ENCODE measurements around the gene SLC49A4.

SLC49A4 gene

DNA sequence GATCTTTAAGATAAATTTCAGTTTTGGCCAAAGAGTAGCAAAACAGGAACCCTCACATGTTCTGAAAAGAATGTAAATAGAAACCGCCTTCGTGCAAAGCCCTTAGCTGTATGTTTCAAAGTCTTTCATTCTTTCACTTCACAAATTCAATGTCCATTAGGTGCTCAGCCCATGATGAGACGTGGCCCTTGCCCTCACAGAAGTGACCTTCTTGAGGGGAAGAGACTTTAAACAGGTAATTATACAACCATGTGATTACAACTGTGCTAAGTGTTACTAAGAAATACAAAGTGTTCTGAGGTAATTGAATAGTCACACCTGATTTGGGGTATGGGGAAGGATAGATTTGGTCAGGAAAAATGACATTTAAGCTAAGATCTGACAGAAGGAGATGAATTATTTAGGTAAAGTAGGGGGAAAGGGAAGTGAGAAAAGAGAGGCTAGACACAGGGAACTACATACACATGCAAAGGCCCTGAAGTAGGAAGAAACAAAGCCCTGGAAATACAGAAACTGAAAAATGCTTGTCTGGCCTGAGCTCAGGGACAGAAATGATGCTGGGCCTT is 20.8 kb upstream of the SLC49A4 start:
- Histone ChIP-seq H3K9ac (ENCODE audit: insufficient read length, low read depth) (no peak overlapping the region), H3K27me3 (ENCODE audit: insufficient read depth, insufficient read length) (no peaks in the 10 kb centered on the region), H3K9me3 (ENCODE audit: insufficient read depth, low read length) (no peaks in the 10 kb centered on the region), H3K4me1 (ENCODE audit: insufficient read depth, insufficient read length) (no peaks in the 10 kb centered on the region), H3K36me3 (ENCODE audit: insufficient read depth, insufficient read length, low read length) (no peaks in the 10 kb centered on the region), H3K4me3 (ENCODE audit: insufficient read length, low read depth) (no peak overlapping the region)
- no peak for DNase-seq (ENCODE audit: low read depth, low spot score)
- TF ChIP-seq ZNF274 (IDR thresholded peaks at IDR 0.05; ENCODE audit: low read depth, low read length) (no peak), YY1 (IDR thresholded peaks at IDR 0.05; ENCODE audit: insufficient read depth, insufficient read length) (no peak)

DNA sequence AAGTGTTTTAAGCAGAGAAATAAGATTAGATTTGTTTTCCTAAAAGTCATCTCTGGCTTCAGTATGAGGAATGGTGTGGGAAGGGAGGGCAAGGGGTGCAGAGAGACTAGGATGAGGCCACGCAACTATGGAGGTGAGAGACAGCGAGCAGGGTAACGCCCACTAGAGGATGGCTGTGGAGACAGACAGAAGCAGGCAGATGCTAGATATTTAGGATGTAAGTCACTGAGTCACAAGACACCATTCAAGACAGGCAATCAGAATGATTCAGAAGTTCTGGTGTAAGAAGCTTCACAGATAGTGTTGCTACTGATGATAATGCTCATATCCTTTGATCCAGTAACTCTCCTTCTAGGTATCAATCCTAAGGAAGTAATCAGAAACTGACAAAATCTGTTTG is 20.3 kb upstream of the SLC49A4 start:
- H3K4me3 ChIP-seq (ENCODE audit: insufficient read length, low read depth) = no peak overlapping the region
- TF ChIP-seq ZNF274 (IDR thresholded peaks at IDR 0.05; ENCODE audit: low read depth, low read length) = no peak
- TF ChIP-seq YY1 (IDR thresholded peaks at IDR 0.05; ENCODE audit: insufficient read depth, insufficient read length) = no peak
- no peak for TF ChIP-seq SUZ12 (IDR thresholded peaks at IDR 0.05; ENCODE audit: extremely low read depth, insufficient read depth, insufficient read length)
- no peaks in the 10 kb centered on the region for H3K27me3 ChIP-seq (ENCODE audit: insufficient read depth, insufficient read length)
- no peaks in the 10 kb centered on the region for H3K4me1 ChIP-seq (ENCODE audit: insufficient read depth, insufficient read length)
- no peak for DNase-seq (ENCODE audit: low read depth, low spot score)
- no peaks in the 10 kb centered on the region for H3K36me3 ChIP-seq (ENCODE audit: insufficient read depth, insufficient read length, low read length)
- no peak overlapping the region for H3K9ac ChIP-seq (ENCODE audit: insufficient read length, low read depth)
- H3K9me3 ChIP-seq (ENCODE audit: insufficient read depth, low read length) = no peaks in the 10 kb centered on the region

DNA sequence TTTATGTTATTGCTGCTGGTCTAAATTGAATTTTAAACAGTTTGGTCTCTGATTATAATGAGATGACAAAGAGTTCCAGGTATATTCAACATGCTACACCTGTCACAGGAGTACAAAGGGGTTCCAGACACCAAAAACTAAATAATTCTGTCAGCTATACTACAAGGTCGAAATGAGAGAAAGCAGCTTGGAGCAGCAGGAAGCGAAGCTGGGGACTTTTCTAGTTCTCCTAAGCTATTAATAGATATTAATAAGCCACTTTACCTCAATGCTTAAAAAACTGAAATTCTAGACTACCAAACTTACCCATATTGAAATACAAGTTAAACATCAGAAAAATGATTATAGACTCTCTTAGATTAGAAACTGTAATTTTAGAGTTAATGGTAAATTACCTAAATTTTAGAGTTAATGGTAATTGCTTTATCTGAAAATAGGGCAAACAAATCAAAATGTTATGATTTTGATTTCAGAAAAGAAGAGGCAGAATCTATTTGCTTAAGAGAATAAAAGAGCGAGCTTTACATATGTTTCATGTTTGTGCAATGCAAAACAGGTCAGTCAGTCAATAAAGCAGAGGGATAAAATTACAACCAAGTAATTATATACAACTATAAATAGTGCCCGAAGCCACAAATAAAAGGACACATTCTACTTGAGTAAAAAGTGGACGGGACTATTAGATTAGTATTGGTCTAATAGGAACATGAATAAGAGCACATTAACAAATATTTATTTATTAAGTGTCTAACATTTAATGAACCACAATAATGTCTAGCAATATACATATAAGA is 18.0 kb upstream of the SLC49A4 start:
- no peaks in the 10 kb centered on the region for H3K27me3 ChIP-seq (ENCODE audit: insufficient read depth, insufficient read length)
- H3K9ac ChIP-seq (ENCODE audit: insufficient read length, low read depth) = no peak overlapping the region
- H3K36me3 ChIP-seq (ENCODE audit: insufficient read depth, insufficient read length, low read length) = no peaks in the 10 kb centered on the region
- H3K4me1 ChIP-seq (ENCODE audit: insufficient read depth, insufficient read length) = no peaks in the 10 kb centered on the region
- TF ChIP-seq SUZ12 (IDR thresholded peaks at IDR 0.05; ENCODE audit: extremely low read depth, insufficient read depth, insufficient read length) (no peak), ZNF274 (IDR thresholded peaks at IDR 0.05; ENCODE audit: low read depth, low read length) (no peak), YY1 (IDR thresholded peaks at IDR 0.05; ENCODE audit: insufficient read depth, insufficient read length) (no peak)
- no peak overlapping the region for H3K4me3 ChIP-seq (ENCODE audit: insufficient read length, low read depth)
- H3K9me3 ChIP-seq (ENCODE audit: insufficient read depth, low read length) = peaks cover 7% of the 10 kb centered on the region
- no peak for DNase-seq (ENCODE audit: low read depth, low spot score)

DNA sequence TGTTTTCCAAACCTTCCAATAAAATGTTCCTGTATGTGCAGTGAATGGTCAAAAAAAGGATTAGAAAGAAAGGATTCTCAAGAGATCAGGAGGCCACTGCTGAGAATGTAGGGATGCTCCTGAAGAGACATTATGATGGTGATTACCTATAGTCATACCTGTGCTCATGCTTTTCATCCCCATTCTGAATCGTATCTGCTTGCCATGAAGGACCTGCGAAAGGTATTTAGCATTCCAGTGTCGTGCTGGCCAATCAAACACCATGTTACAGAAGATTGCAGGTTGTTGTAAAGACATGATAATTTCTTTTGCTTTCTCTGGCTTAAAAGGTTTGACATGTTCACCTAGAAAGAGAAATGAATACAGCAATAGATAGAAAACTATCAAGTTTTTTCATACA is 17.3 kb upstream of the SLC49A4 start:
- DNase-seq (ENCODE audit: low read depth, low spot score) = no peak
- no peaks in the 10 kb centered on the region for H3K36me3 ChIP-seq (ENCODE audit: insufficient read depth, insufficient read length, low read length)
- no peaks in the 10 kb centered on the region for H3K4me1 ChIP-seq (ENCODE audit: insufficient read depth, insufficient read length)

DNA sequence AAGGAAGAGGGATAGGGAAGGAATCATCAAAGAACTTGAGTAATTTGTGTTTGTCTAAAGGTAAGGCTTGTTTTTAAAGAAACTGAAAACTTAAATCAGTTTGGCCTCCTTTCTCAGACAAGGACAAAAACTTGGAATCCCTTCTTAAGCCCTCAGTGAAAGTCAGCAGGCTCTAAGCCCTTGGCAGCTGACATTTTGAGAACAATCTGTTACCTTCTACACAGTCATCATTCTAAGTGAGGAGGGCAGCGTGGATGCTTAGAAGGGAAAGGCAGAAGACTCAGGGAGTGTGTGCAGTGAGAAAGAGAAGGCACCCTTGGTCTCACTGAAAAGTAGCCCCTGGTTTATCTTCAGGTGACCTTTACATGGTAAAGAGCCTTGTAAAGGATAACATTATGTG is 12.1 kb upstream of the SLC49A4 start:
- no peaks in the 10 kb centered on the region for H3K4me1 ChIP-seq (ENCODE audit: insufficient read depth, insufficient read length)
- no peak for TF ChIP-seq ZNF274 (IDR thresholded peaks at IDR 0.05; ENCODE audit: low read depth, low read length)
- TF ChIP-seq YY1 (IDR thresholded peaks at IDR 0.05; ENCODE audit: insufficient read depth, insufficient read length) = no peak
- TF ChIP-seq SUZ12 (IDR thresholded peaks at IDR 0.05; ENCODE audit: extremely low read depth, insufficient read depth, insufficient read length) = no peak

More for the DNA sequence above, 17.3 kb upstream of the SLC49A4 start:
- Histone ChIP-seq H3K4me3 (ENCODE audit: insufficient read length, low read depth) (no peak overlapping the region), H3K9me3 (ENCODE audit: insufficient read depth, low read length) (peaks cover 10% of the 10 kb centered on the region), H3K27me3 (ENCODE audit: insufficient read depth, insufficient read length) (no peaks in the 10 kb centered on the region), H3K9ac (ENCODE audit: insufficient read length, low read depth) (no peak overlapping the region)
- TF ChIP-seq SUZ12 (IDR thresholded peaks at IDR 0.05; ENCODE audit: extremely low read depth, insufficient read depth, insufficient read length) (no peak), YY1 (IDR thresholded peaks at IDR 0.05; ENCODE audit: insufficient read depth, insufficient read length) (no peak), ZNF274 (IDR thresholded peaks at IDR 0.05; ENCODE audit: low read depth, low read length) (no peak)

DNA sequence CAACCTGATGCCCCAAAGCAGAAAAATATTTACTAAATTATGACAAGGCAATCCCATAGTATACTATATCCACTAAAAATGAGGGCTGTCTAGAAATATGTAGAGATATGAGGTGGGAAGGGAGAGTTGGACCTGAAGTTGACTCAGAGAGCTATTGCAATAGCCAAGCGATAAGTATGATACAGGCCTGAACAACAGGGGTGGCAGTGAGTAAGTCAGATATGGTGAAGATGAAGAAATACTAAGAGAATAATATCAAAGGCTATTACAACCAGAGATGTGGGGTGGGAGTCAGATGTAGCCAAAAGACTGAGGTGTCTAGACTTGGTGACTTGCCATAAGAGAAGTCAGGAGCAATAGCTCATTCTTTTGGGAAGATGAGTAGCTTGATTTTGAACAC is 10.4 kb upstream of the SLC49A4 start:
- H3K9me3 ChIP-seq (ENCODE audit: insufficient read depth, low read length) = peaks cover 10% of the 10 kb centered on the region
- H3K27me3 ChIP-seq (ENCODE audit: insufficient read depth, insufficient read length) = no peaks in the 10 kb centered on the region
- H3K9ac ChIP-seq (ENCODE audit: insufficient read length, low read depth) = no peak overlapping the region
- TF ChIP-seq ZNF274 (IDR thresholded peaks at IDR 0.05; ENCODE audit: low read depth, low read length) = no peak
- no peak for DNase-seq (ENCODE audit: low read depth, low spot score)
- H3K4me1 ChIP-seq (ENCODE audit: insufficient read depth, insufficient read length) = no peaks in the 10 kb centered on the region
- no peaks in the 10 kb centered on the region for H3K36me3 ChIP-seq (ENCODE audit: insufficient read depth, insufficient read length, low read length)
- no peak overlapping the region for H3K4me3 ChIP-seq (ENCODE audit: insufficient read length, low read depth)

More for the DNA sequence above, 12.1 kb upstream of the SLC49A4 start:
- Histone ChIP-seq H3K9ac (ENCODE audit: insufficient read length, low read depth) (no peak overlapping the region), H3K9me3 (ENCODE audit: insufficient read depth, low read length) (peaks cover 10% of the 10 kb centered on the region), H3K4me3 (ENCODE audit: insufficient read length, low read depth) (no peak overlapping the region), H3K36me3 (ENCODE audit: insufficient read depth, insufficient read length, low read length) (no peaks in the 10 kb centered on the region), H3K27me3 (ENCODE audit: insufficient read depth, insufficient read length) (no peaks in the 10 kb centered on the region)
- no peak for DNase-seq (ENCODE audit: low read depth, low spot score)

DNA sequence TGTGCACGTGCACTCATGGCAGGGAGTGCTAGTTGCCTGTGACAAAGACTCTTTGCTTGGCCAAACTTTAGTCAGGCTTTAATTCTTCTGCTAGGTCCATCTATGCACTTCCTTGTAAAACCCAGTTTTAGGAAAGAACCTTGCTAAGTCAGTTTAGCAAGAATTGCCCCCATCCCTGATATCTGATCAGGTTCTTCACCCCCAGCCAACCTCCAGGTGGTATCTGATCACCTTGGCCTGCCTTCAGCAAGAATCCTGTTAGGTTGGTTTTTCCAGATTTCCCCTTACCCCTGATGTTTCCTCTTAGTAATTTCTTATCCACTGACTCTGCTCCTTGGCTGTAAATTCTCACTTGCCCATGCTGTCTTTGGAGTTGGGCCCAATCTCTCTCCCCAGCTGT is 9.6 kb upstream of the SLC49A4 start:
- TF ChIP-seq ZNF274 (IDR thresholded peaks at IDR 0.05; ENCODE audit: low read depth, low read length) = no peak
- TF ChIP-seq SUZ12 (IDR thresholded peaks at IDR 0.05; ENCODE audit: extremely low read depth, insufficient read depth, insufficient read length) = no peak
- no peak for TF ChIP-seq YY1 (IDR thresholded peaks at IDR 0.05; ENCODE audit: insufficient read depth, insufficient read length)
- no peak overlapping the region for H3K9ac ChIP-seq (ENCODE audit: insufficient read length, low read depth)
- DNase-seq (ENCODE audit: low read depth, low spot score) = no peak
- H3K4me3 ChIP-seq (ENCODE audit: insufficient read length, low read depth) = no peak overlapping the region
- no peaks in the 10 kb centered on the region for H3K27me3 ChIP-seq (ENCODE audit: insufficient read depth, insufficient read length)
- peaks cover 10% of the 10 kb centered on the region for H3K9me3 ChIP-seq (ENCODE audit: insufficient read depth, low read length)
- no peaks in the 10 kb centered on the region for H3K36me3 ChIP-seq (ENCODE audit: insufficient read depth, insufficient read length, low read length)
- no peaks in the 10 kb centered on the region for H3K4me1 ChIP-seq (ENCODE audit: insufficient read depth, insufficient read length)
